ENCODE data around the gene SDK1.

The SDK1 gene

GRCh38 chr7:4138866-4139265 lies 837.8 kb downstream of the SDK1 start:
- no peaks in the 10 kb centered on the region for H3K9me3 ChIP-seq (ENCODE audit: control insufficient read depth, low read length)
- DNase-seq (ENCODE audit: low read depth): no peak
- H3K4me1 ChIP-seq (ENCODE audit: control insufficient read depth, insufficient read depth, low read length): no peaks in the 10 kb centered on the region

DNA sequence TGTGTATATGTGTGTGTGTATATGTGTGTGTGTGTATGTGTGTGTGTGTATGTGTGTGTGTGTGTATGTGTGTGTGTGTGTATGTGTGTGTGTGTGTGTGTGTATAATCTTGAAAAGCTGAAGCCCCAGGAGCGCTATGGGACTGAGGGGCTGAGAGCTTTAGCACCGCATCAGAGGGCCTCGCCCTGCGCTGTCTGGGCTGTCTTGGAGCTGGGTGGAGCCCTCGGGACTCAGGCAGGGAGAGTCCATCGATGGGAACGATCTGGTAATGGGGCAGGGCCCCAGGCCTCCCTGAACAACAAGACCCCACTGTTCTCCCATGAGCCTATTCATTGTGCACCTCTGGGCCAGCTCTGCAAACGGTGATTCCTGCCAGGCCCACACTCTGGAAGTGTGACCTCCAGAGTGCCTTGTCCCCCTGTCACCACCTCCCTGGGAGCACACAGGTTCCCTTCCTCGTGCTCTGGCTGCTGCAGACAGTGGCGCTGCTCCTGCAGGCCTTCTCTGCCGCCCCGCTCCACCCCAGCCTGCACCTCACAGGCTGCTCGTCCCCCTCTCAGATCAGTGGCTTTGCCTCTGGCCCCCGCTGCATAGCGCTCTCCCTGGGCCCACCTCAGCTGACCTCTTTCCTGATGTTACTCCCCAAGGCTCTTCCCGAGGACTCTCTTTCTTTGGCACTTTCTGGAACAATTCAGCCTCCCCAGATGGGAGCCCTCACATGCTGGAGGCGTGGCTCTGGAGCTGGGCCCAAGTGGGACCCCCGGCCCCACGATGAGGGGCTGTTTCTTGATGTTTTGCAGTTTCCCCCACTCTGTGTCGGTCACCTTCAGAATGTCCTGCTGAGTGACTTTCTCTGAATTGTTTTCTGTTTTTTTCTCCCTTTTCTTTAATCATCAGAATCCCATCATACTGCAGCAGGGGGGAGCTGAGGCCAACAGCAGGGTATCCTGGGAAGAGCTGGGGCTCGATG lies 838.9 kb downstream of the SDK1 start:
- Histone ChIP-seq H3K4me3 (ENCODE audit: low read length) (no peak overlapping the region), H3K4me1 (ENCODE audit: control insufficient read depth, insufficient read depth, low read length) (peaks cover 5% of the 10 kb centered on the region), H3K9ac (ENCODE audit: low read length) (no peak overlapping the region), H3K9me3 (ENCODE audit: control insufficient read depth, low read length) (no peaks in the 10 kb centered on the region), H3K27me3 (replicated peaks; ENCODE audit: control insufficient read depth, insufficient read depth, low read length) (peaks cover 8% of the 10 kb centered on the region), H3K36me3 (ENCODE audit: control insufficient read depth, insufficient read depth, low read length, severe bottlenecking) (no peaks in the 10 kb centered on the region)
- no peak for DNase-seq (ENCODE audit: low read depth)

More at GRCh38 chr7:4138866-4139265, 837.8 kb downstream of the SDK1 start:
- Histone ChIP-seq H3K27me3 (replicated peaks; ENCODE audit: control insufficient read depth, insufficient read depth, low read length) (peaks cover 8% of the 10 kb centered on the region), H3K36me3 (ENCODE audit: control insufficient read depth, insufficient read depth, low read length, severe bottlenecking) (no peaks in the 10 kb centered on the region), H3K9ac (ENCODE audit: low read length) (no peak overlapping the region), H3K4me3 (ENCODE audit: low read length) (no peak overlapping the region)

DNA sequence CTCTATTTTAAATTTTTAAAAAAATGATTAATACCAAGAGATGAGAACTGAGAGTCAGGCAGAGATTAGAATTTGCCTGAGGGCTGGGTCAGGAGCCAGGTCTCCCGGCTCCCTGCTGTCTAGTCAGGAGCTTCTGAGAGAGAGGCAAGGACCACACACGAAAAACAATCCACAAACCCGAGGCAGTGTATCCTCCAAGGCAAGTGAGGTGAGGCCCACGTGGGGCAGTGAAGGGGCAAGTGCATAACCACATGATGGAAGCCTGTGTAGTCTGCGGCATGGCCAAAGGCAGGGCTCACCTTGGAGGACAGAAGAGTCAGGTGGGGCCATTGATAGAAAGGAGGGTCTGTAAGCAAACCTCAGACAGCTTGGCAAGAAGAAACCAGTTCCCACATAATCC lies 839.9 kb downstream of the SDK1 start:
- no peaks in the 10 kb centered on the region for H3K9me3 ChIP-seq (ENCODE audit: control insufficient read depth, low read length)
- peaks cover 8% of the 10 kb centered on the region for H3K27me3 ChIP-seq (replicated peaks; ENCODE audit: control insufficient read depth, insufficient read depth, low read length)
- DNase-seq (ENCODE audit: low read depth): no peak
- H3K9ac ChIP-seq (ENCODE audit: low read length): no peak overlapping the region
- peaks cover 6% of the 10 kb centered on the region for H3K4me1 ChIP-seq (ENCODE audit: control insufficient read depth, insufficient read depth, low read length)
- no peak overlapping the region for H3K4me3 ChIP-seq (ENCODE audit: low read length)
- no peaks in the 10 kb centered on the region for H3K36me3 ChIP-seq (ENCODE audit: control insufficient read depth, insufficient read depth, low read length, severe bottlenecking)

DNA sequence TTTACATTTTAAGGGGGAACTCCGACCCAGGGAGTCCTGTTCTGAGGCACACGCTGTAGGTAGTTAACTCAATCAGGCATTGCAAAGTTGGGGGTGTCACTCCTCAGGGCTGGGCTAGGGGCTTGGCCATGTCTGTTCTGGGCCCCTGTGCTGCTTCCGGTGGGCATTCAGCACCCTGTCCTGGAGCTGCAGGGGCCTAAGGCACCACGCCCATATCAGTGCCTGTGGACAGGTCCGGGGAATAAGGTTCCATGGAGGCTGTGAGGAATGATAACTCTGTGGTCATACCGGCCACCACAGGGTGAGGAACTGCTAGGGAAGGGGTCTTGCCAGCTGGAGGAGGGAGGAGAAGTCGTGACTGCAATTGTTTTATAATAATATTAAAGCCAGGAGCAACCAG lies 842.0 kb downstream of the SDK1 start:
- H3K4me3 ChIP-seq (ENCODE audit: low read length): no peak overlapping the region
- no peaks in the 10 kb centered on the region for H3K9me3 ChIP-seq (ENCODE audit: control insufficient read depth, low read length)
- no peak for DNase-seq (ENCODE audit: low read depth)
- H3K36me3 ChIP-seq (ENCODE audit: control insufficient read depth, insufficient read depth, low read length, severe bottlenecking): no peaks in the 10 kb centered on the region
- H3K9ac ChIP-seq (ENCODE audit: low read length): no peak overlapping the region
- H3K4me1 ChIP-seq (ENCODE audit: control insufficient read depth, insufficient read depth, low read length): peaks cover 6% of the 10 kb centered on the region
- peaks cover 8% of the 10 kb centered on the region for H3K27me3 ChIP-seq (replicated peaks; ENCODE audit: control insufficient read depth, insufficient read depth, low read length)

GRCh38 chr7:4143511-4144171 lies 842.6 kb downstream of the SDK1 start:
- H3K36me3 ChIP-seq (ENCODE audit: control insufficient read depth, insufficient read depth, low read length, severe bottlenecking): no peaks in the 10 kb centered on the region
- DNase-seq (ENCODE audit: low read depth): no peak
- no peaks in the 10 kb centered on the region for H3K9me3 ChIP-seq (ENCODE audit: control insufficient read depth, low read length)
- no peak overlapping the region for H3K4me3 ChIP-seq (ENCODE audit: low read length)
- no peak overlapping the region for H3K9ac ChIP-seq (ENCODE audit: low read length)
- peaks cover 6% of the 10 kb centered on the region for H3K4me1 ChIP-seq (ENCODE audit: control insufficient read depth, insufficient read depth, low read length)
- peaks cover 8% of the 10 kb centered on the region for H3K27me3 ChIP-seq (replicated peaks; ENCODE audit: control insufficient read depth, insufficient read depth, low read length)

DNA sequence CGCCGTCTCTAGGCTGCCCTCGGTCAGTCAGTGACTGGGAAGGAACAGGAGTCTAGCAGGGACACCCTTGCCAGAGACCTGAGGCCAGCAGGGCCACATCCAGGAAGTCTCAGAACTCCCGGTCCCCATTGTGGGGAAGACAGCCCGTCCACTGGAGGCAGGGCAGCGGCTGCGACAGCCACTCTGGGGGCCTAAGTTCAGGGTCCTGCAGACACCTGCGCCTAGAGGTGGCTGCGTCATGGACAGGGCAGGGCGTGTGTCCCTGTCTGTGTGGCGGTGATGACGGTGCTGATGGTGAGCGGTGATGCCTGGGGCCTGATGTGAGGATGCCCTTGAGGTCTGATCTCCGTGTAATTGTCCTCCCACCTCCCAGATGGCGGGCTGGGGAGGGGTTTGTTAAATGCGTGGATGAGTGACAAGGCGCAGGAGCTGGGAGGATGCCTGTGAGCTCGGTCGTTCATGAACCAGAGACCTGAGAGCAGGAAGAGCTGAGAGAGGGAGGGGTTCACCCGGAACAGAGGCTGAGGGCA lies 843.2 kb downstream of the SDK1 start:
- DNase-seq (ENCODE audit: low read depth): no peak
- Histone ChIP-seq H3K9me3 (ENCODE audit: control insufficient read depth, low read length) (no peaks in the 10 kb centered on the region), H3K27me3 (replicated peaks; ENCODE audit: control insufficient read depth, insufficient read depth, low read length) (peaks cover 8% of the 10 kb centered on the region), H3K9ac (ENCODE audit: low read length) (no peak overlapping the region), H3K4me1 (ENCODE audit: control insufficient read depth, insufficient read depth, low read length) (peaks cover 6% of the 10 kb centered on the region), H3K36me3 (ENCODE audit: control insufficient read depth, insufficient read depth, low read length, severe bottlenecking) (no peaks in the 10 kb centered on the region), H3K4me3 (ENCODE audit: low read length) (peak overlapping the region; percentile 41)

DNA sequence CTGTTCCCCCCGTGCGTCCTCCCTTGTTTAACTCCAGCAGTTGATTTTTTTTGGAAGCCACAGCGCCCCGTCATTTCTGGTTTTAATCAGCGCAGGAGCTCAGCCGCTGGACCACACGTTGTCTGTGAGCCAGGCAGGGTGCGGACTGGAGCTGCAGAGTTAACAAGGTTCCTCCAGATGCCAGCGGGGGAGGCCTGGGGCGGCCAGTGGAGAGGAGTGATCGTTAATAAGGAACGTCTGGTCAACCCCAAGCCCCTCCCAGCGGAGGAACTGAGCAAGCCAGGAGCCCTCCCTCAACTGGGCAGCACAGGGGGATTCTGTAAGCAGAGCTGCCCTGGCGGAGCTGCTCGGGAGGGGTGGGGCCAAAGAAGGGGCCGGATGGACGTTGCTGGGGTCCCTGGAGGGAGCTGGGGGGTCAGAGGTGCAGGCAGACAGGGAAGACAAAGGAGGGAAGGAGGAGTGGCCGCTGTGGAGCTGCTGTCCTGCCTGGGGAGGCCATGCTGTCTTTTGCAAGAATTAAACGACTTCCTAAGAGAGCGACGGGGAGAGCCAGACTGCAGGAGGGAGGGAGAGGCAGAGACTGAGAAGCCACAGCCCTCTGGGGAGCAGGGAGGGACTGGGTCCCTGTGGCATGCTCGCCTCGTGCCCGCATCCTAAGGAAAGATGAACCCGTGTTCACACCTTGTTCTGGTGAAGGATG lies 843.9 kb downstream of the SDK1 start:
- Histone ChIP-seq H3K9ac (ENCODE audit: low read length) (no peak overlapping the region), H3K36me3 (ENCODE audit: control insufficient read depth, insufficient read depth, low read length, severe bottlenecking) (no peaks in the 10 kb centered on the region), H3K4me3 (ENCODE audit: low read length) (peak overlapping the region; percentile 41), H3K9me3 (ENCODE audit: control insufficient read depth, low read length) (no peaks in the 10 kb centered on the region), H3K27me3 (replicated peaks; ENCODE audit: control insufficient read depth, insufficient read depth, low read length) (peaks cover 8% of the 10 kb centered on the region), H3K4me1 (ENCODE audit: control insufficient read depth, insufficient read depth, low read length) (peaks cover 6% of the 10 kb centered on the region)
- peak; percentile 55 for DNase-seq (ENCODE audit: low read depth)

DNA sequence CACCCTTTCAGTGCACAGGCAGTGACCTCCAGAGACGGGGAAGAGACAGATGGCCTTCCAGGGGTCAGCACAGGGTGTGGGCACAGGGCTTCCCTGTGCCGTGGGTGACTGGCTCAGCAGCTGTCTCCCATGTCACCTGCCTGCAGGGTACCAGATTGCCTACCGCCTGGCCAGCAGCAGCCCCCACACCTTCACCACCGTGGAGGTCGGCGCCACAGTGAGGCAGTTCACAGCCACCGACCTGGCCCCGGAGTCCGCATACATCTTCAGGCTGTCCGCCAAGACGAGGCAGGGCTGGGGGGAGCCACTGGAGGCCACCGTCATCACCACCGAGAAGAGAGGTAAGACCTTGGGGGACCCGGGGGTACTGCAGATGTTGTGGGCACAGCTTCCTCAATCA lies 844.5 kb downstream of the SDK1 start:
- DNase-seq (ENCODE audit: low read depth): no peak
- Histone ChIP-seq H3K4me1 (ENCODE audit: control insufficient read depth, insufficient read depth, low read length) (peaks cover 6% of the 10 kb centered on the region), H3K9me3 (ENCODE audit: control insufficient read depth, low read length) (no peaks in the 10 kb centered on the region), H3K27me3 (replicated peaks; ENCODE audit: control insufficient read depth, insufficient read depth, low read length) (peaks cover 8% of the 10 kb centered on the region), H3K36me3 (ENCODE audit: control insufficient read depth, insufficient read depth, low read length, severe bottlenecking) (no peaks in the 10 kb centered on the region), H3K4me3 (ENCODE audit: low read length) (no peak overlapping the region), H3K9ac (ENCODE audit: low read length) (no peak overlapping the region)

GRCh38 chr7:4147926-4148620 lies 847.0 kb downstream of the SDK1 start:
- no peaks in the 10 kb centered on the region for H3K36me3 ChIP-seq (ENCODE audit: control insufficient read depth, insufficient read depth, low read length, severe bottlenecking)
- DNase-seq (ENCODE audit: low read depth): no peak
- peaks cover 2% of the 10 kb centered on the region for H3K27me3 ChIP-seq (replicated peaks; ENCODE audit: control insufficient read depth, insufficient read depth, low read length)
- no peak overlapping the region for H3K9ac ChIP-seq (ENCODE audit: low read length)
- peaks cover 6% of the 10 kb centered on the region for H3K4me1 ChIP-seq (ENCODE audit: control insufficient read depth, insufficient read depth, low read length)
- no peaks in the 10 kb centered on the region for H3K9me3 ChIP-seq (ENCODE audit: control insufficient read depth, low read length)
- no peak overlapping the region for H3K4me3 ChIP-seq (ENCODE audit: low read length)

- no peak for DNase-seq (ENCODE audit: low read depth)
- no peak overlapping the region for H3K4me3 ChIP-seq (ENCODE audit: low read length)
- H3K9me3 ChIP-seq (ENCODE audit: control insufficient read depth, low read length): no peaks in the 10 kb centered on the region
- H3K9ac ChIP-seq (ENCODE audit: low read length): no peak overlapping the region
- peaks cover 6% of the 10 kb centered on the region for H3K4me1 ChIP-seq (ENCODE audit: control insufficient read depth, insufficient read depth, low read length)
- H3K27me3 ChIP-seq (replicated peaks; ENCODE audit: control insufficient read depth, insufficient read depth, low read length): no peaks in the 10 kb centered on the region
- no peaks in the 10 kb centered on the region for H3K36me3 ChIP-seq (ENCODE audit: control insufficient read depth, insufficient read depth, low read length, severe bottlenecking)
Measured at GRCh38 chr7:4149236-4149635, 848.2 kb downstream of the SDK1 start.

Data from adipocyte (in vitro differentiated cells).